NOMO-1 treated with DMSO at 0.1 percent for 48 hours (cell line): Measurements from ENCODE around the gene SRGN.

Experiments used
- DNase-seq: peaks from one replicate; lab custom pipeline; 2025; ENCODE audit not compliant: unreplicated experiment; lab: John Stamatoyannopoulos, UW

SRGN gene

DNA sequence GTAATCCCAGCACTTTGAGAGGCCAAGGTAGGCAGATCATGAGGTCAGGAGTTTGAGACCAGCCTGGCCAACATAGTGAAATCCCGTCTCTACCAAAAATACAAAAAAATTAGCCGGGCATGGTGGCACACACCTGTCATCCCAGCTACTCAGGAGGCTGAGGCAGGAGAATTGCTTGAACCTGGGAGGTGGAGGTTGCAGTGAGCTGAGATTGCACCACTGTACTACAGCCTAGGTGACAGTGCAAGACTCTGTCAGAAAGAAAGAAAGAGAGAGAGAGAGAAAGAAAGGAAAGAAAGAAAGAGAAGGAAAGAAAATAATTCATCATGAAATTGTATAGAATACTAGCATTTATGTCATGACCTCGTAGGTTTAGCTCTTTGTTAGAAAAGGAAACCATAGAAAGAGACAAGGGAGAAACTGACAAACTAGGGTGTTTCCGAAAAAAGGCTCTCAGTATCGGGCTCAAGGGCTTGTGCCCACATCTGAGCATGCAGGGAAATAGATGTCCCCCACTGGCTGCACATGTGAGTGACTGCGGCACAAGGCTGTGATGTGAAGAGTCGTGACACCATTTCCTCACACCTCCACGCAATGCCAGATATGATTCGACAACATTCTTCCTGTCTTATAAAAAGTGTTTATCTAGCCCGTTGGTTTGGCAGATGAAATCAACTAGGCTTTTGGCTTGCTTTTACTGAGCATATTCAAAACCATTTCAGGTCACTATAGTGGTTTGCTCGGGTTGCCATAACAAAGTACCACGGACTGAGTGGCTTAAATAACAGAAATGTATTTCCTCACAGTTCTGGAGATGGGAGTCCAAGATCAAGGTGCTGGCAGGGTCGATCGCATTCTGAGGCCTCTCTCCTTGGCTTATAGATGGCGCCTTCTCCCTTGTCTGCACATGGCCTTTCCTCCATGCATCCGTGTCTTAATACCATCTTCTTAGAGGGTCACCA, 2.0 kb downstream of the SRGN start:
- peak; percentile 51 for DNase-seq

DNA sequence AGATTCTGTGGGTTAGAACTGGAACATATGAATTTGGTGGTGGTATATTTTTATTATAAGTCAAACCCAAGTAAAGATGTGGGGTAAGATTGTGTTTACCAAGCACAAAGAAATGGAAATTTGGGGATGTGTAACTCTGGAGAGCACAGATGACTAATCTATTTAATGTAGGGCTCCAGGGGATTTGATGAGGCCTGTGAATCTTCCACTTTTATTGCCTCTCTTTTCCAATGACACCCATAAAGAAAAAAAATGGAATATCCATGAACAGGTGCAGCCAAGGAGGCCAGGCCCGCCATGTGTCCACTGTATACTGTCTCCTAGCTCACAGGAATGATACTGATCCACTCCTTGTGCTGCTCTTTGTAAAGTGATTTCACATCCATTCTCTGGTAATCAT, 2.8 kb downstream of the SRGN start:
- no peak for DNase-seq

DNA sequence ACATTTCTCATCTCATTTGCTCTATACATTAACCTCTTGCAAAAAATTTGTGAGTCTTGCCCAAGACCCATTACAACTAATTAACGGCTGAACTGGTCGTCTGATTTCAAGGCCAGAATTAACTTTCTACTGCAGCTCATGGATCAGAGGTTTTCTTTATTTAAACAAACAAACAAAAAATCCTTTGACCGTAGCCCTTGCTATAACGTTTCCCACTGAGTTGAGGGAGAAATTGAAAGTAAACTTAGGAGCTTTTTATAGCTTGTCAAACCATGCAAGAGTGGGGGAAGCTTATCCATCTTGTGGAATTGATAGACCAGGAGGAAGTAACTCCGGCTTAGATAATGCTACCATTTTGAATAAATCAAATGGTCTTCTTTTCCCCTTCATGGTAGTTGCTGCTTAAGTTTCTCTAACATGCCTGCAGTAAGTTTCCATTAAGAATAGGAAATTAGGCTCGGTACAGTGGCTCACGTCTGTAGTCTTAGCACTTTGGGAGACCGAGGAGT, 3.3 kb downstream of the SRGN start:
- DNase-seq: peak; percentile 64

DNA sequence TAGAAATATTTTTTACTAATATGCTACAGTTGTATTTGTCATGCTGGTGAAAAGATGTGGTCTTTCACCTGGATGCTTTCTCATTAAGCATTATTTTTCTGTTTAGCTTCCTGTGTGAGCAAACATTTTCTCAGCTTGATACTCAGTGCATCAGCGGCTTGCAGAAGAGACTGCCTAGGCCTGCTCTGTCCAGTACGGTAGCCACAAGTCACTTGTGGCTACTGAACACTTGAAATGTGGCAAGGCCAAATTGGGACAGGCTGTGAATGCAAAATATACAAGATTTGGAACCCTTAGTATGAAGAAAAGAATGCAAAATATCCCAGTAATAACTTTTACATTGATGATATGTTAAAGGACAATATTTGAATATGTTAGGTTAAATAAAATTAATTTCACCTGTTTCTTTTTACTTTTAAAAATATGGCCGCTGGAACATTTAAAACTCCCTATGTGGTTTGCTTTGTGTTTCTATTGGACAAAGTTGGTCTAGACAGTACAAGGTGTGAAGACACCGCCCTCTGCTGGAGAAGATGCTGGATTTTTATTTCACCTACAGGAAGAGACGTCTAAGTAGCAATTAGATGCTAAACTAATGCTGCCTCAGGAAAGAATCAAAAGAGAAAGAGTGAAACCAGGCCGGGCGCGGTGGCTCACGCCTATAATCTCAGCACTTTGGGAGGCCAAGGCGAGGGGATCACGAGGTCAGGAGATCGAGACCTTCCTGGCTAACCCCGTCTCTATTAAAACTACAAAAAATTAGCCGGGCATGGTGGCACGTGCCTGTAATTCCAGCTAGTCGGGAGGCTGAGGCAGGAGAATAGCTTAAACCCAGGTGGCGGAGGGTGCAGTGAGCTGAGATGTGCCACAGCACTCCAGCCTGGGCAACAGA, 5.3 kb downstream of the SRGN start:
- DNase-seq: peak; percentile 88

DNA sequence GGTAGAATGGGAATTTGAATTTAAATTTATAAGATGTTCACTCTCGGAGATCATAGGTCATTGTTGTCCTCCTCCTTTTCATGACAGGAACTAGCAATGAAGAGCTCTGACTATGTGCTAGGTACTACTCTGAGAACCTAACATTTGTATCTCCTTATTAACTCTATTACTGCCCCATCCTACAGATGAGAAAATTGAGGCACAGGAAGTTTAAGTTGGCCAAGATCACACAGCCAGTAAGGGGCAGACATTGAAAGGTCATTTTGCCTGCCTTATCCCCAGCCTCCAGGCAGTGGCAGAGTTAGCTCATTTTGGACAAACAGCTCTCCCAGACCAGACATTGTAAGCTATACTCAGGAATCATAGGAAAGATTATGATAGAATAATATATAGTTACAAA, 6.0 kb downstream of the SRGN start:
- DNase-seq: peak; percentile 49

DNA sequence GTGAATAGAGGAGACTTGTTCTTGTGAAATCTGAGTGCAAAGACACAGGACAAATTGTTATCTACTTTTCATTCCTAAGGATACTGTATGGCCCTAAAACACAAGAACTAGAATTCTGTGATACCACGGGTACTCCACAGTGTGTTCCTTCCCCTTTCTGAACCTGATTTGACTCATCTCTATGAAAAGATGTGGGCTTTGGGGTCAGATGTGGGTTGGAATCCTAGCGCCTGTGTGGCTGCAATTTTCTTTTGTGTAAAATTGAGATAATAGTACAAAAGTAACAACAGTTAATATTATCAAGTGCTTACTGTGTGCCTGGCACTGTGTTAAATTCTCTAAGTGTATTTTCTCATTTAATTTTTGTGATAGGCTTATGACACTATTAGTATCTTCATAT, 8.1 kb downstream of the SRGN start:
- DNase-seq: peak; percentile 57

DNA sequence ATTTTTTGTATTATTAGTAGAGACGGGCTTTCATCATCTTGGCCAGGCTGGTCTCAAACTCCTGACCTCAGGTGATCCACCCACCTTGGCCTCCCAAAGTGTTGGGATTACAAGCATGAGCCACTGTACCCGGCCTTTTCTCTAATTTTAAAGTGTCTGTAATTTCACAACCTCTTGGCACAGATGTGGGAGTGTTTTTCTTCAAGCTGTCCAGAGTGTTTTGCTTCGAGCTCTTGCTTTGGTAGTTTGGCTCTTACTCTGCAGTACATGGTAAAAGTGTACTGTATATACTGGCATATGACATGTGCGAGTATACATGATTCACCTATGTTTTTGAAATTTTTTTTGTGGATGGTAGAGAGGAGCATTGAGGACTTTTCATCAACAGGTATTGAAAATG, 9.8 kb downstream of the SRGN start:
- no peak for DNase-seq

DNA sequence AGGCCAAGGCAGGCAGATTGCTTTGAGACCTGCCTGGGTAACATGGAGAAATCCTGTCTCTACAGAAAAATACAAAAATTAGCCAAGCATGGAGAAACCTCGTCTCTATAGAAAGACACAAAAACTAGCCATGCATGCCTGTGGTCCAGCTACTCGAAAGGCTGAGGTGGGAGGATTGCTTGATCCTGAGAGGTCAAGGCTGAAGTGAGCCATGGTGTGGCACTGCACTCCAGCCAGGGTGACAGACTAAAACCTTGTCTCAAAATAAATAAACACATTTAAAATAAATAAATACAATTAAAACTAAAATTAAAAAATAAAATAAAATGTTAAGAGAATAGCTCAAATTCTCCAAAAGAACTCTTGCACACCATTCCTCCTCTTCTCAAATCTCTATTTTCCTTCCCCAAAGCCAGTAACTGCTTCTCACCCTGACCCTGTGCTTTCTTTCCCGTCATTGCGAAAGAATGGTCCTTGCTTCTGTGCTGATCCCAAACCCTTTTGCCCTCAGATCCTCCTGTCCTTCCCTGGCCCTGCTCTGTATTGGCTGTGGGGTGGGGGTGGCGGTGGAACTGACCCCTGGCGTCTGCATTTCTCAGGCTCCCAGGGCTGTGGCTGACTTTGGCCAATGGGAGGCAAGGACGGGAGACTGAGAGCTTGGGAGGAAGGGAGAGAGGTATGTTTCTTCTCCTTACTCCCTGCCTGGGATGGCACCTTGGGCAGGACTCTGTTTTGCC, 12.4 kb downstream of the SRGN start:
- DNase-seq: no peak

DNA sequence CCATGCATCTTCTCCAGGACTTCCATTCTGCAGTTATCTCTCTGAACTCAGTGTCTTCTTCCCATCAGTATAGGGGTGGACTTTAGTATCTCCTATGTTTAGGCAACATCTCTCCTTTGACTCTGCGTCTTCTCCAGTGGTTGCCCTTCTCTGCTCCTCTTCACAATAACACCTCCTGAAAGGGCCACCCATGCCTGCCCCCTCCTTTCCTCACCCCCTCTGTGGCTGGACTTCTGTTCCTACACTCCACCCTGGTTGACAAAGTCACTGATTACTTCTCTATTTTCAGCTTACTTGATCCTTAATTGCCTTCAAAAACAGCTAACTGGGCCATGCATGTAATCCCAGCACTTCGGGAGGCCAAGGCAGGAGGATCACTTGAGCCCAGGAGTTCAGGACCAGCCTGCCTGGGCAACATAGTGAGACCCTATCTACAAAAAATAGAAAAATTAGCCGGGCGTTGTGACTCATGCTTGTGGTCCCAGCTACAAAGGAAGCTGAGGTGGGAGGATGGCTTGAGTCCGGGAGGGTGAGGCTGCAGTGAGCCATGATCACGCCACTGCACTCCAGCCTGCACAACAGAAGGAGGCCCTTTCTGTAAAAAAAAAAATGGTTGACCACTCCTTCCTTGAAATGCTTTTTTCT, 13.7 kb downstream of the SRGN start:
- peak; percentile 66 for DNase-seq

DNA sequence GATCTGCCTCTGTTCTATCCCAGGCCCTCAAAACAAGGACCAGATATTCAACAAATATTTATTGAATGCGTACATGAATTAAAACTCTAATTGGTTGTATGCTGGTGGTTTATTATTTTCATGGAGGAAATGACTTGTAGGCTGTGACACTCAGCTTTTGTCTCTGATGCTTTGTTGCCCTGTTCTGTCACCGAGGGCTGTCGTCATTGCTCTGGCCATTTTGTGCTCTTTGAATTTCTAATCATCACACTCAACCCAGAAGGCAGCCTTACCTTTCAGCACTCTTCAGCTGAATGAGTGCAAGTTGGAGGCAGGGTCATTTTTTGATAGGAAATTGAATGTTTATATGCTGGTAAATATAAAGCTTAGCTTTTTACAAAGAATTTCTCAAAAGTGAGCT, 14.5 kb downstream of the SRGN start:
- DNase-seq: no peak

DNA sequence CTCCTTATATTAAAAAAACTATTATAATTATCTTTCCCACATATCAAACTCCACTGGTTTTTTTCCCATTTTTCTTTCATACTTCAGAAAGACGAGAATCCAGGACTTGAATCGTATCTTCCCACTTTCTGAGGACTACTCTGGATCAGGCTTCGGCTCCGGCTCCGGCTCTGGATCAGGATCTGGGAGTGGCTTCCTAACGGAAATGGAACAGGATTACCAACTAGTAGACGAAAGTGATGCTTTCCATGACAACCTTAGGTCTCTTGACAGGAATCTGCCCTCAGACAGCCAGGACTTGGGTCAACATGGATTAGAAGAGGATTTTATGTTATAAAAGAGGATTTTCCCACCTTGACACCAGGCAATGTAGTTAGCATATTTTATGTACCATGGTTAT, 15.9 kb downstream of the SRGN start:
- no peak for DNase-seq

DNA sequence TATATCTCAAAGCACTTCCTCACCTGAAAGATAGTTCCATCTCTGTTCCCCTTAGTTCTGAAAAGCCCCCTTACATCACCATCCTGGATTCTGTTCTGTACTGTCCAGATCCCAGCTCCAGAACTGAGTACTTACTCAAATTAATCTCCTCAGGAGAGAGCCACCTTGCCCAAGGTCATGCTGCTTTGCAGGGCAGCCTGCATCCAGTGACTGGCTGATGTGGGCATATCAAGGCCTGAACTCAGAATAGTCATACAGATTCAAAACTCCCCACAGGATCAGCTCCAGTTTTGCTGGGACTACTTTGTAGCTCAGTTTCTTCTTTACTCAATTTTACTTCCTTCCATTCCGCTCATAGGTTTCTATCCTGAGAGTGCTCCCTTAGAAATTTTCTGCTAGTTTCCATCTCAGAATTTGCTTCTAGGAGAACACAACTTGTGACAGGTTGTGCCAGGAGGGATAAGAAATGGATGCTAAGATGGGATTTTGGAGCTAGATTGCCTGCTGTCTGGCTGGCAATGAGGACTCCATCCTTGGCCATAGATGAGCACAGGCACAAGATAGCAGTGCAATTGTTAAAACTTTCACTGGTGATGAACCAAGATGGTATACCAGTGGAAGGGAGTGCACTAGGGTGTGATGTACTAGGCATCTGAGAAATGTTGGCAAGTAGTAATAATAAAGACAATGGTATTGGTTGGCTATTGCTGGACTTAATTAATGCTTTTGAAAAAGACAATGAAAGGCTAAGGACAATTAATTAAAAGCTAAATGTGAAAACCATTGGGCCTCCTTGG, 17.3 kb downstream of the SRGN start:
- peak; percentile 29 for DNase-seq

DNA sequence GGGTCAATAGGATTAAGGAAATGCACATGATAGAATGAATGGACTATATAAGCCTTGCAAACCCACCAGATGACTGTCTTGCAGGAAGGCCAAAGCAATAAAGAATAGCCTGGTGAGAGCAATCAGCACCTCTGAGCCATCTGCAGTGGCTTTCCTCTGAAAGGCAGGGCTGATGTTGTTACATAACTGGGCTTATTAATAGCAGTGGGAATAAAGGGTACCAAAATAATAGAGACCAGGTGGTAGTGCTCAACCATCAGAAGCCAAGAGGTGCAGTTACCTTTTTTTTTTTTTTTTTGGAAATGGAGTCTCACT, 19.2 kb downstream of the SRGN start:
- DNase-seq: no peak

DNA sequence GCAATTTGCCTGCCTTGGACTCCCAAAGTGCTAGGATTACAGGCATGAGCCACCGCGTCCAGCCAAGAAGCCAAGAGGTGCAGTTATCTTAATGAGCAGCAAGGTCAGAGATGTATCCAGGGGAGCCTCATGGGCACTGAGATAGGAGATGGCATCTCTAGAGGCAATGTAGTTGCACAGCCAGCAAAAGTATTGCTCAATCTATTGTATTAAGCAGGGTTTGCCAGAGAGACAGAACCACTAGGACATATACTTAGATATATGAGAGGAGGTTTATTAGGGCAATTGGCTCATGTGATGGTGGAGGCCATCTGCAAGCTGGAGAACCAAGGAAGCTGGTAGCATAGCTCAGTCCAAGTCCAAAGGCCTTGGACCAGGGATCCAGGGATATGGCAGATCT, 19.8 kb downstream of the SRGN start:
- peak; percentile 44 for DNase-seq

DNA sequence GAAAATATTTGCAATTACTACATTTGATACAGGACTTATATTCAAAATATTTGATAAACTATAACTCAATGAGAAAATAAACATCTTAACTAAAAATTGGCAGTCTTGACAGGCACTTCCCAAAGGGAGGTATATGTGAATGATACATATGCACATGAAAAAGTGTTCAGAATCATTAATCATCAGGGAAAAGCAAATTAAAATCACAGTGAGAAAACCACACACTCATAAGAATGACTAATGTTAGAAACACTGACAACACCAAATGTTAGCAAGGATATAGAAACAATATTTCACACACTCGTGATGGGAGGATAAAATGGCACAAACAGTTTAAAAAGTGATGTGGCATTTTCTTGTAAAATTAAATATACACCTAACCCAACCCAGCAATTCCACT, 32.0 kb downstream of the SRGN start:
- DNase-seq: no peak

DNA sequence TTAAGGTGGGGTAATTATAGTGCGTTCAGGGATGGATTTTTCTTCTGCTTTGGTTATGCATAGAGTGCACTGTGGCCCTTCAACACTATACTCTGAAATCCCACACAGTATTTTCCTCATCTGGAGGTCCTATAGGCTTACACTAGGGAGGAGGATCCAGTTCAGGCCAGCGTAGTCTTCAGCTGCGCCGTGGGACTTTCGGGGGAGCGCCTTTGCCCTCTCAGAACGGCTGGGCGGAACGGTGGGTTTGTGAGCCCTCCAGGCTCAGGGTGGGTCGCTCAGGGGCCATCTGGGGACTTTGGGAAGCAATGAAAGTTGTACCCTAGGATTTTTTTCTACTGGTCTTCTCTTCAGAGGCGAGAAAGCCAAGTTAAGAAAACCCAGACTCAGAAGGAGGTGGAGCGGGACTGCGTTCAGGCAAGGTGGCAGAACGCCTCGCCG, 35.4 kb downstream of the SRGN start:
- DNase-seq: peak; percentile 55

DNA sequence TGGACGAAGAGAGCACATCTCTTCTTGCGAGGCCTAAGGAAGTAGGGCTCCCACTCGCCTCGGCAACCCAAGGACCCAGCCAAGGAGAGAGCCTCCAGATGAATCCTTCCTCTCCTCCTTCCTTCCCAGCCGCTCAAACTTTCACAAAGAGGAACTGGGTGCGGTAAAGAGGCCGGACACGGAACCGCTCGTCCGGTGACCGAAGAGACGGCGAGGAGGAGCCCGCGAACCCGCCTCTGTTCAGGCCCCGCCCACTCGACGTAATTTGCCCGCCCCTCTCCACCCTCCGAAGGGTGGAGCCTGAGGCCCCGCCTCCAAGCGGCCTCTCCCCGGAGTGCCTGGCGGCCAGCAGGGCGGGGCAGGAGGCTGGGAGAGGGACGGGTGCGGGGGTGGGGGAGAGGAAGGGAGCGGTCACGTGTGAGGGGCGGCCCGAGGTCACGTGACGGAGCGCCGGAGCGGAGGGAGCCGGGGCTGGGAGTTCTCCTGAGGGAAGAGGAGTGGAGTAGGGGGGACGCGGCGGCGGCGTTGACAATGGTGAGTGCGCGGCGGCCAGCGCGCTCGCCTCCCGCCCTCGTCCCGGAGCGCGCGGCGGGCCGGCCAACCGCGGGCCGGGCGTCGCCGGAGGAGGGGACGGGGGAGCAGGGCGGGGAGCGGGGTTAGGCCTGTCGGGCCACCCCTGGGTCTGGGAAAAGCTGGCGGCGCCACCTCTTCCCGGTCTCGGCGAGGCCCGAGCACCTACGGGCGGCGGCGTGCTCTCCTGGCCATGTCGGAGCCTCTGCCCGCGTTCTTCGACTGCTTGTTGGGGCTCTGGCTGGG, 36.1 kb downstream of the SRGN start, which contains the start of gene VPS26A:
VPS26A (plus strand) TSS at position 432 of the 816 bp plus-strand sequence; CDS start at position 532, 100 bp downstream.
- peak; percentile 97 for DNase-seq

DNA sequence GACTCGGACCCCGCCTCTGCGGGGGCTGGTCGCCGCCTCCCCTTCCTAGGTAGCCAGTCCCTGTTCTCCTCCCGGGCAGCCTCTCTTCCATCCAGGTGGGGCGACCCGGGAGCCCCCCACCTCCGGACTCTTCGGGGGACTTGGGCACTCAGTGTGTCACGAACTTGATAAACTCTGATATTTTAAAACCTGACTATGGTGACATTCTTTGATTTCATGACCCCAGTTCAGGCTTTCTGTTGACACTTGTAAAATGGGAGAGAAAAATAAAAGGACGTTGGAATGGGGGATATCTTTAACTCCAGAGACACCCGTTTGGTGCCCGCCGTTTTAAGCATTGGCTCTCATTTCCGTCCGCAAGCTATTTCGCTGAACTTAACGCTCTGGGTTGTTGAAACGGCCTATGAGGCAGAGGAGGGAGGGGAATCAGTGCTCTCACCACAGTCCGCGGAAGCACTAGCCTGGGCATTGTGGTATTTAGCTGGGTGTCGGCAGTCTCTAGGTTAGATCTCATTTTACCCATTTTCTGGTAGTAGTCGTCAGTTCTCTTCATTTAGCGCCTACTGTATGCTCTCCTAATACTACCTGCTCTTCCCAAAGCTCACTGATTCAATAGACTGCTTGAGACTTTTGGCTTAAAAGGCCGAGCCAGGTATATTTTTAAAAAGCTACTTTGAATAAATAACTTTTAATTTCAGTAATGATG, 36.8 kb downstream of the SRGN start:
- peak; percentile 51 for DNase-seq
